ENCODE data around the gene GPC6.

Gene GPC6

DNA sequence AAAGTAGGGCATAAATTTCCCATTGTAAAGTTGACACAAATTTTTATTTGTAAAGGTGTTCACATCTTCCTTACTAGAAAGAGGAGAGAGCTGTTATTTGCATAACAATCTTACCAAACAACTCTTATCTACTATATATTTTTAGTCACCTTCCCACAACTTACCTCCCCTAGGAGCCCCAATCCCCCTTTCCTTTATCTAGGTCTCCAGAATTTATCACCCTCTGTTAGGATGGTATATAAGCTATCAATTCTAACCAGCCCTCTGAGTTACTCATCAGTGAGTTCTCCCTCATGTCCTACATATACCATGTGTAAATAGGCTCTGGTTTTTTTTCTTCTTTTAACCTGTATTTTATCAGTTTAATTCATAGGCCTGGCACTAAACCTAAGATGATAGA is 1190.7 kb downstream of the GPC6 start:
- ChIA-PET POLR2A (no interaction called here), CTCF (interaction anchor here (1.3 to 2.8 kb wide), 2 partner anchors 10 to 19 kb away, joined by 3 to 9 read pairs; no protein-coding TSS in a partner anchor)
- TF ChIP-seq, protein P1, sequence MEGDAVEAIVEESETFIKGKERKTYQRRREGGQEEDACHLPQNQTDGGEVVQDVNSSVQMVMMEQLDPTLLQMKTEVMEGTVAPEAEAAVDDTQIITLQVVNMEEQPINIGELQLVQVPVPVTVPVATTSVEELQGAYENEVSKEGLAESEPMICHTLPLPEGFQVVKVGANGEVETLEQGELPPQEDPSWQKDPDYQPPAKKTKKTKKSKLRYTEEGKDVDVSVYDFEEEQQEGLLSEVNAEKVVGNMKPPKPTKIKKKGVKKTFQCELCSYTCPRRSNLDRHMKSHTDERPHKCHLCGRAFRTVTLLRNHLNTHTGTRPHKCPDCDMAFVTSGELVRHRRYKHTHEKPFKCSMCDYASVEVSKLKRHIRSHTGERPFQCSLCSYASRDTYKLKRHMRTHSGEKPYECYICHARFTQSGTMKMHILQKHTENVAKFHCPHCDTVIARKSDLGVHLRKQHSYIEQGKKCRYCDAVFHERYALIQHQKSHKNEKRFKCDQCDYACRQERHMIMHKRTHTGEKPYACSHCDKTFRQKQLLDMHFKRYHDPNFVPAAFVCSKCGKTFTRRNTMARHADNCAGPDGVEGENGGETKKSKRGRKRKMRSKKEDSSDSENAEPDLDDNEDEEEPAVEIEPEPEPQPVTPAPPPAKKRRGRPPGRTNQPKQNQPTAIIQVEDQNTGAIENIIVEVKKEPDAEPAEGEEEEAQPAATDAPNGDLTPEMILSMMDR (IDR thresholded peaks at IDR 0.05; ENCODE audit: insufficient read depth, low read length, missing control alignments): no peak
- no peak for DNase-seq (ENCODE audit: low read depth, low spot score)
- H3K4me3 ChIP-seq (ENCODE audit: low read depth, low read length): no peak overlapping the region

DNA sequence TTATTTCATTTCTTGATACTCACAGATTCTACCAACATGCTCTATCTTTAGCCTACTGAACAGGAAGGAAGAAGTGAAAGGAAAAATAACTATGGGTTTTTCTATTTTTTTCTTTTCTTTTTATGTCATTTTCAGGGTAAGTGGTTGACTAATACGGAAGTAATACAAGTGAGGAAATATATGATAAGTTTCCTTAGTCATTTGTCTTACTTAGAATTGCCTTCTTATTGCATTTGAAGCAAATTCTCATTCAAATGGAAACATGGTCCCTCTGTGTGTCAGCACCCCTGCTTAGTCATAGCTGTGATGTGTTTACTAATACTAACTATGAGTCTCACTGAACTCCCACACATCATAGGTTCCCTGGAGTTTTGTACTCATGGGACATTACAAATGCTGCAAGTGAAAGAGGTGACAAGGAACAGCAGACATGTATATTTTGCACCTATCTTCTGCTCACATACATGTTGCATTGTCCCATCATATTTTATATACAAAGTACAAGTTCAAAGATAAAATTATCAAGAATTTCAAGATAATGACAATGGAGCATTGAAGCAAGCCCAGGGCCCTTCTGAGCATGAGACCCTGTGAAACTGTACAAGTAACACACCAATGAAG is 1192.8 kb downstream of the GPC6 start:
- ChIA-PET POLR2A (no interaction called here), CTCF (interaction anchor here (2.8 kb wide), 1 partner anchor 17 kb away, joined by 9 read pairs; no protein-coding TSS in a partner anchor)
- TF ChIP-seq, protein P1 (IDR thresholded peaks at IDR 0.05; ENCODE audit: insufficient read depth, low read length, missing control alignments): no peak
- no peak overlapping the region for H3K4me3 ChIP-seq (ENCODE audit: low read depth, low read length)
- DNase-seq (ENCODE audit: low read depth, low spot score): no peak

DNA sequence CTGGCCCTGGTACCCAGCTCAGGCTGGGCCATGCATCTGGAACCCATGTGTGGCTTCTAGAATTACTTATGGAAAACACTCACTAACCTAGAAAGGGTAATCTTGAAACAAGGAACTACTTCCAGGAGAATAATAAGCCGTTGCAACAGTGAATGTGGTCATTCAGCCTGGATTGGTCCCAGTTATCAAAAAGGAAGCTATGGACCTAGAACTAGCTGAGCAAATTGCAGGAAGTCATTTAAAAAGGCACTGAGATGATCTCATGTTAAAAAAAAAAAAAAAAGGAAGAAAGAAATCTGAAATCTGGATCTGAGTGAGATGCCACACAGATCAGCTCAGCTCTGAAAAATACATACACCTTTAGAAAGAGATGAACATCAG is 1193.3 kb downstream of the GPC6 start:
- POLR2A ChIA-PET: no interaction called here
- CTCF ChIA-PET: no interaction called here
- no peak for DNase-seq (ENCODE audit: low read depth, low spot score)
- TF ChIP-seq, protein P1 (IDR thresholded peaks at IDR 0.05; ENCODE audit: insufficient read depth, low read length, missing control alignments): no peak
- no peak overlapping the region for H3K4me3 ChIP-seq (ENCODE audit: low read depth, low read length)

DNA sequence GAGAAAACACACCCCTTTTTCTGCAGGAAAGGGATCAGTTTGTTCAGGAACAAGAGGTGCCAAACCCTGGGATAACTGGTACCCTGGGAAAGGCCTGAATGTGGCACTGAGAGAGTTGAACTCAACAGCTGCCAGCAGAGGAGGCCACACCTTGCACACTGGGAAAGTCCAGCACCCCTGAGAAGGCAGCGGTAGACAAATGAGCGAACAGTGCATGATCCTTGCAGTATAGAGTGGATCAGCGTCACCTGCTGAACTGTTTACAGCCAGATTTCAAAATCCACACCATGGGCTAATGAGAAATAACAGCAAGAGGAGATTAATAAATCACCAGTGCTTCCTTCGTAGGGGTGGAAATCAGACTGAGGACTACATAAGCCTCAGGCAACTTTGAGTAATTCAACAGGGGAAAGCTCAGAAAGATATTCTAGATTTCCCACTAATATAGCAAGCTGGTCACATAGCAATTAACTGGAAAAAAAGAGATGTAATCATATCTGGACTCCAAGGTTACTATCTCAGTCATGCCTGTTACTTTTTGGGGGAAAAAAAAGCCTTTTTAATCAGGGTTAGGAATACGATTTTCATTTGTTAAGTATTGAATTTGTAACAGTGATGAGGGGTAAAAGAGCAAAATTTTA is 1200.8 kb downstream of the GPC6 start:
- ChIA-PET CTCF (interaction anchor here (0.6 to 12.6 kb wide), 4 partner anchors 9 to 188 kb away, joined by 3 to 173 read pairs (median 4); no protein-coding TSS in a partner anchor), POLR2A (no interaction called here)
- no peak overlapping the region for H3K4me3 ChIP-seq (ENCODE audit: low read depth, low read length)
- TF ChIP-seq, protein P1 (IDR thresholded peaks at IDR 0.05; ENCODE audit: insufficient read depth, low read length, missing control alignments): no peak
- no peak for DNase-seq (ENCODE audit: low read depth, low spot score)

DNA sequence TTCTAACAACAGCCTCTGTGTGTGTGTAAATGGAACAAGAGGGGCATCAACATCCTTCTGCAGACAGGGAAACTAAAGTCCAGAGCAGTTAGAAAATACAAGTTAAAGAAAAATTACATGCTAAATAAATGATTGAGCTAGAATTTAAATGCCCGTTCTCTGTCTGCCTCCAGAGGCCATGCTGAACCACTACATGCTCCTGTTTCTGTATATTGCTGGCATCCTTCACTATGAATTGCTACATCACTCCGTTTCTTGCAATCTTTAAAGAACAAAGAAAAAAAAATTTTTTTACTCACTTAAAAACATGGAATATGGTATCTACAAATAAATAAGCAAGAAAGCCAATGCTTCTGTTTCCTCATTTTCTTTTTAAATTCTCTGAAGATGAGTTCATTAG is 1205.0 kb downstream of the GPC6 start:
- no peak for DNase-seq (ENCODE audit: low read depth, low spot score)
- TF ChIP-seq, protein P1 (IDR thresholded peaks at IDR 0.05; ENCODE audit: insufficient read depth, low read length, missing control alignments): no peak
- ChIA-PET CTCF (interaction anchor here (0.8 to 12.6 kb wide), 3 partner anchors 117 to 189 kb away, joined by 3 to 173 read pairs (median 3); no protein-coding TSS in a partner anchor), POLR2A (no interaction called here)
- no peak overlapping the region for H3K4me3 ChIP-seq (ENCODE audit: low read depth, low read length)

DNA sequence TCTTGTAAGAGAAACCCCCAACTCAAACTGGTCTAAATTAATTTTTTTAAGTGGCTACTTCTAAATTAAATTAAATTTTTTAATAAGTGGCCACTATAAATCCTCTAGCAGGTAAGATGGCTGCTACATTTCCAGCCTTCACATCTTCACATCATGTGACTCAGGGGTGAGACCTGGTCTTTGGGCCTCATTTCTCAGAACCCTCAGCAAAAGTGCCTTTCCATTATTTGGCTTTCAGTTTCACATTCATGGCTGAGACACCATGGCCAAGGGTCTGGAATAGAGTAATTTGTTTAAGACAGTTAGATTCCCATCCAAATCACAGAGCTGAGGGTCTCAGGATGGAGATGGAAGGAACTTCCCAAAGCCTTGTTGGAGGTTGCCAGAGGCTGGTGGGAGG is 1205.4 kb downstream of the GPC6 start:
- ChIA-PET CTCF (interaction anchor here (0.8 to 12.6 kb wide), 3 partner anchors 117 to 188 kb away, joined by 3 to 173 read pairs (median 3); no protein-coding TSS in a partner anchor), POLR2A (no interaction called here)
- no peak for DNase-seq (ENCODE audit: low read depth, low spot score)
- TF ChIP-seq, protein P1 (IDR thresholded peaks at IDR 0.05; ENCODE audit: insufficient read depth, low read length, missing control alignments): no peak
- H3K4me3 ChIP-seq (ENCODE audit: low read depth, low read length): no peak overlapping the region

All from AG04449 (cell line).